Neural progenitor cell (in vitro differentiated cells): ENCODE measurements around the gene SERBP1.

Source experiments
- EZH2 ChIP-seq: fragments of 200-600 bp; sonication (generic); IDR thresholded peaks from 2 replicates; pipeline ENCODE4 v1.6.1; 2017; ENCODE audit warnings: antibody characterized with exemption, mild to moderate bottlenecking, moderate library complexity
- EZH2phosphoT487 ChIP-seq: fragments of 200-600 bp; sonication (generic); IDR thresholded peaks from 2 replicates; pipeline ENCODE4 v1.6.1; 2017; ENCODE audit warnings: antibody characterized with exemption
- TF ChIP-seq, protein P1 (sequence below): fragments of 200-600 bp; sonication (generic); IDR thresholded peaks from 2 replicates; pipeline ENCODE4 v1.5.1; 2017; ENCODE audit warnings: antibody characterized with exemption, mild to moderate bottlenecking

DNA sequence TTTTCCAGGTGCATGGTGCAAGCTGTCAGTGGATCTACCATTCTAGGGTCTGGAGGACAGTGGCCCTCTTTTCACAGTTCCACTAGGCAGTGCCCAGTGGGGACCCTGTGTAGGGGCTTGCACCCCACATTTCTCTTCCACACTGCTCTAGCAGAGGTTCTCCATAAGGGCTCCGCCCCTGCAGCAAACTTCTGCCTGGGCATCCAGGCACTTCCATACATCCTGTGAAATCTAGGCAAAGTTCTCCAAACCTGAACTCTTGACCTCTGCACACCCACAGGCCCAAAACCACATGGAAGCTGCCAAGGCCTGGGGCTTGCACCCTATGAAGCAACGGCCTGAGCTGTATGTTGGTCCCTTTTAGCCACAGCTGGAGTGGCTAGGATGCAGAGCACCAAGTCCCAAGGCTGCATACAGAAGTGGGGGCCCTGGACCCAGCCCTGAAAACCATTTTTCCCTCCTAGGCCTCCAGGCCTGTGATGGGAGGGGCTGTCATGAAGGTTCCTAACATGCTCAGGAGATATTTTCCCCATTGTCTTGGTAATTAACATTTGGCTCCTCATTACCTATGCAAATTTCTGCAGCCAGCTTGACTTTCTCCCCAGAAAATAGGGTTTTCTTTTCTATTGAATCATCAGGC is 46.1 kb downstream of the SERBP1 start:
- TF ChIP-seq, protein P1, sequence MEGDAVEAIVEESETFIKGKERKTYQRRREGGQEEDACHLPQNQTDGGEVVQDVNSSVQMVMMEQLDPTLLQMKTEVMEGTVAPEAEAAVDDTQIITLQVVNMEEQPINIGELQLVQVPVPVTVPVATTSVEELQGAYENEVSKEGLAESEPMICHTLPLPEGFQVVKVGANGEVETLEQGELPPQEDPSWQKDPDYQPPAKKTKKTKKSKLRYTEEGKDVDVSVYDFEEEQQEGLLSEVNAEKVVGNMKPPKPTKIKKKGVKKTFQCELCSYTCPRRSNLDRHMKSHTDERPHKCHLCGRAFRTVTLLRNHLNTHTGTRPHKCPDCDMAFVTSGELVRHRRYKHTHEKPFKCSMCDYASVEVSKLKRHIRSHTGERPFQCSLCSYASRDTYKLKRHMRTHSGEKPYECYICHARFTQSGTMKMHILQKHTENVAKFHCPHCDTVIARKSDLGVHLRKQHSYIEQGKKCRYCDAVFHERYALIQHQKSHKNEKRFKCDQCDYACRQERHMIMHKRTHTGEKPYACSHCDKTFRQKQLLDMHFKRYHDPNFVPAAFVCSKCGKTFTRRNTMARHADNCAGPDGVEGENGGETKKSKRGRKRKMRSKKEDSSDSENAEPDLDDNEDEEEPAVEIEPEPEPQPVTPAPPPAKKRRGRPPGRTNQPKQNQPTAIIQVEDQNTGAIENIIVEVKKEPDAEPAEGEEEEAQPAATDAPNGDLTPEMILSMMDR, result no peak
- TF ChIP-seq EZH2phosphoT487, result no peak
- TF ChIP-seq EZH2, result no peak
